Activated T-cell treated with anti-CD3 and anti-CD28 coated beads for 4 hours (primary cell): ENCODE measurements around the gene ASIC3.

Experiments
- DNase-seq: peaks from one replicate; pipeline ENCODE4 v3.0.0-alpha.2; 2020

Gene ASIC3

GRCh38 chr7:151057989-151058780 lies 9.9 kb downstream of the ASIC3 start:
- peak; percentile 93 for DNase-seq

- DNase-seq = no peak
These were observed 10.5 kb downstream of the ASIC3 start for GRCh38 chr7:151058781-151059366.

- peak; percentile 63 for DNase-seq
These were observed 11.2 kb downstream of the ASIC3 start, which contains the start of gene SLC4A2 for GRCh38 chr7:151059367-151060112. TSS of gene SLC4A2 (plus strand) at chr7:151059589. CDS start at chr7:151061988, 2,399 bp downstream.

- no peak for DNase-seq
These were observed 11.7 kb downstream of the ASIC3 start for GRCh38 chr7:151060113-151060415.

GRCh38 chr7:151060416-151061212 lies 12.3 kb downstream of the ASIC3 start:
- DNase-seq = no peak

GRCh38 chr7:151061213-151062110 lies 13.1 kb downstream of the ASIC3 start:
- DNase-seq = no peak

- DNase-seq = no peak
These were observed 13.7 kb downstream of the ASIC3 start for GRCh38 chr7:151062111-151062398.

- DNase-seq = no peak
These were observed 14.3 kb downstream of the ASIC3 start for GRCh38 chr7:151062399-151063211.

- no peak for DNase-seq
These were observed 14.9 kb downstream of the ASIC3 start for GRCh38 chr7:151063212-151063561.

GRCh38 chr7:151064454-151064853 lies 16.1 kb downstream of the ASIC3 start:
- no peak for DNase-seq

GRCh38 chr7:151064993-151065392 lies 16.7 kb downstream of the ASIC3 start:
- no peak for DNase-seq

- no peak for DNase-seq
These were observed 17.2 kb downstream of the ASIC3 start for GRCh38 chr7:151065516-151065915.

- DNase-seq = no peak
These were observed 18.1 kb downstream of the ASIC3 start for GRCh38 chr7:151066273-151066974.

- DNase-seq = no peak
These were observed 19.9 kb downstream of the ASIC3 start for GRCh38 chr7:151068069-151068773.

- DNase-seq = no peak
These were observed 21.7 kb downstream of the ASIC3 start for GRCh38 chr7:151069841-151070573.

- DNase-seq = no peak
These were observed 22.2 kb downstream of the ASIC3 start for GRCh38 chr7:151070574-151070960.

- no peak for DNase-seq
These were observed 22.9 kb downstream of the ASIC3 start for GRCh38 chr7:151071032-151071866.

GRCh38 chr7:151073990-151074389 lies 25.7 kb downstream of the ASIC3 start:
- no peak for DNase-seq
